H1 (cell line): ENCODE measurements around the gene LYPD4.

Experiments used
- CREB1 ChIP-seq: IDR thresholded peaks from 2 replicates; pipeline ENCODE4 v1.6.1; 2012; ENCODE audit warnings: inconsistent platforms
- EZH2 ChIP-seq: fragments of 200-600 bp; sonication (generic); IDR thresholded peaks from 2 replicates; pipeline ENCODE4 v1.7.1; 2012; ENCODE audit warnings: low read depth, mild to moderate bottlenecking, moderate library complexity, low read length, inconsistent platforms; ENCODE audit not compliant: severe bottlenecking
- POLR2A ChIP-seq, 2 experiments: IDR thresholded peaks; 1 replicate in 1 of 2; 2 replicates in 1 of 2; pipeline ENCODE4 v1.6.1; 2011; ENCODE audit warnings: low read depth in 2 of 2, low read length in 2 of 2, mild to moderate bottlenecking in 2 of 2; ENCODE audit errors: control extremely low read depth in 1 of 2

GRCh38 chr19:41889896-41890295 is 45.4 kb upstream of the LYPD4 start:
- TF ChIP-seq EZH2 (no peak), POLR2A (IDR thresholded peaks at IDR 0.05; ENCODE audit: control extremely low read depth in 1 of 2, low read depth in 2 of 2, low read length in 2 of 2) (no peak), CREB1 (no peak)
